Frontal cortex (tissue), 4 donors: ENCODE results near the gene HERPUD1. TPM values are rescaled to one million over a fixed set of nuclear protein-coding genes. Genes with fewer than 3 reads are reported as not detected.
"Not testable (repeated sequence)": the region's sequence is repeated elsewhere in the genome, so short reads cannot be mapped to it uniquely, and the experiment has no call there.

Experiments used
- DNase-seq, 2 donors: peaks; one replicate each; pipeline ENCODE4 v3.0.0; 2012; ENCODE audit warnings: low spot score in 2 of 2
- FAIRE-seq: peaks from 2 replicates; lab custom pipeline; 2012; peaks lifted over from hg19 to GRCh38; lab: Jason Lieb, UNC
- total RNA-seq: library from RNA; depleted of rRNA; stranded (reverse); fragments of >200 nt; gene quantifications from one replicate; pipeline ENCODE4 v1.2.3, GENCODE V29; 2014
- donor health status: control.
- donor health status: control.
- donor health status: control.

HERPUD1 gene
- total RNA-seq, 1 donor from 2014 or later, result 42.0 TPM

GRCh38 chr16:56933828-56934598, 2.1 kb downstream of the HERPUD1 start:
- FAIRE-seq, result no peak
- no peak for DNase-seq

DNA sequence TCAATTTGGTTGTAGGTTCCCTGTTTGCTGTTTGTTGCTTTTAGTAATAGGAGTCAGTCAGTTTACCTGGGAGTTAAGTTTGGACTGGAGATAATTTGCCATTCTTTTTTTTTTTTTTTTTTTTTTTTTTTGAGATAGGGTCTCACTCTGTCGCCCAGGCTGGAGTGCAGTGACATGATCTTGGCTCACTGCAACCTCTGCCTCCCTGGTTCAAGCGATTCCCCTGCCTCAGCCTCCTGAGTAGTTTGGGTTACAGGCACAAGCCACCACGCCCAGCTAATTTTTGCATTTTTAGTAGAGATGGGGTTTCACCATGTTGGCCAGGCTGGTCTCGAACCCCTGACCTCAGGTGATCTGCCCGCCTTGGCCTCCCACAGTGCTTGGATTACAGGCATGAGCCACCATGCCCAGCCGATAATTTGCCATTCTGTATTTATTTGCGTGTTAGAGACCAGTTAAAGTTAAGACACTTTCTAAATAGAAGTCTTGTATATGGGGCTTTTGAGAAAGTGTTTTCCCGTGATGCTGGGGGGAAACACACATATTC, 2.7 kb downstream of the HERPUD1 start:
- DNase-seq, FAIRE-seq: not testable (repeated sequence)

DNA sequence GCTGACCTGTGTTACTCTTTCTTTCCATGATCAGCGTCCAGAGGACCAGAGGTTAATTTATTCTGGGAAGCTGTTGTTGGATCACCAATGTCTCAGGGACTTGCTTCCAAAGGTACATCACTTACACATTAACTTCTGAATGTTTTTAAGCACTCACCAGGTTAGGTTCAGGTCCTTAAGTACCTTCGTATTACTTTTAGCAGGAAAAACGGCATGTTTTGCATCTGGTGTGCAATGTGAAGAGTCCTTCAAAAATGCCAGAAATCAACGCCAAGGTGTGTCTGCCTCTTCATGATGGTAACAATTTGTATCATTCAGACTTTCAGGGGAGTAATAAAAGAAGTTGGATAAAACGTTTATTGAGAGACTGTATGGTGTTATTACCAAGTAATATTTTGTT, 3.3 kb downstream of the HERPUD1 start:
- no peak for DNase-seq
- no peak for FAIRE-seq

GRCh38 chr16:56936491-56936890, 4.5 kb downstream of the HERPUD1 start:
- FAIRE-seq (no peak), DNase-seq (no peak)

- DNase-seq, result no peak
- FAIRE-seq, result no peak
Observed at GRCh38 chr16:56936950-56937349, 5.0 kb downstream of the HERPUD1 start.

DNA sequence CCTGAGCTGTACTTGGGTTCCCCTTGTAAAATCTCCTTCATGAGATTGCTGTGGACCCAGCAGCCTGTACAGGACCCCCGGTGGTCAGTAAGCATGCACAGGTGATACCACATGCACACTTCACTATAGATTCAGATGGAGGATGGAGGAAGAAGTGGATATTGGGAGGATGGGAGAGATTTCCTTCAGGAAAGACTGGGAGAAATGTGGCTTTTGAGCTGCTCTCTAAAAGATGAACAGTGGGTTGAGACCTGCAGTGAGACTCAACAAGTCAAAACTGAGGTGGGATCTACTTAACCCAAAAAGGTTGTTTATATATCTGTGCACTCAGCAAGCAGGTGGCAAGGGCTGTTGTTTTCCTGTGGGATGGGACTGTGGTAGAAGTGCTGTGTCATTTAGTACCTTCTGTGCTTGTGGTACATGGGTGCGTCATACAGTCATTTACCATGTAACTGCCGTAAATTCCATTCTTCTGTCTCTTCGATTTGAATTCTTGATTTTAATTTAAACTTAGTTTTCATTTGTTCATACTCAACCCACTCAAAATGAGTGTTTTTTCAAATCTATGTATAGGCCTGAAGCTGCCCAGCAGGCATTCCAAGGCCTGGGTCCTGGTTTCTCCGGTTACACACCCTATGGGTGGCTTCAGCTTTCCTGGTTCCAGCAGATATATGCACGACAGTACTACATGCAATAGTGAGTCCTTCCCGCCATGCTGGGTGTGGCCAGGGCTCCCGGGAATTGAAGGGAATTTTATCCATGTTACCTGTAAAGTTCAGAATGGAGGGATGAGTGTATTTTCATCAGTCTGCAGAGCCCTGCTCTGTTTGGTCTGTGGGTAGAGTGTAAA, 6.9 kb downstream of the HERPUD1 start:
- DNase-seq (no peak), FAIRE-seq (no peak)

DNA sequence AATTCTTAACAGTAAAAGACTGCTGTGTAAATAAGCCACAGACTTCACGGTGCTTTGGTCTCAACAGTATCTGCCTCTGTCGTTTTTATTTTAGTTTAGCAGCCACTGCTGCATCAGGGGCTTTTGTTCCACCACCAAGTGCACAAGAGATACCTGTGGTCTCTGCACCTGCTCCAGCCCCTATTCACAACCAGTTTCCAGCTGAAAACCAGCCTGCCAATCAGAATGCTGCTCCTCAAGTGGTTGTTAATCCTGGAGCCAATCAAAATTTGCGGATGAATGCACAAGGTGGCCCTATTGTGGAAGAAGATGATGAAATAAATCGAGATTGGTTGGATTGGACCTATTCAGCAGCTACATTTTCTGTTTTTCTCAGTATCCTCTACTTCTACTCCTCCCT, 7.9 kb downstream of the HERPUD1 start:
- DNase-seq (no peak), FAIRE-seq (no peak)

DNA sequence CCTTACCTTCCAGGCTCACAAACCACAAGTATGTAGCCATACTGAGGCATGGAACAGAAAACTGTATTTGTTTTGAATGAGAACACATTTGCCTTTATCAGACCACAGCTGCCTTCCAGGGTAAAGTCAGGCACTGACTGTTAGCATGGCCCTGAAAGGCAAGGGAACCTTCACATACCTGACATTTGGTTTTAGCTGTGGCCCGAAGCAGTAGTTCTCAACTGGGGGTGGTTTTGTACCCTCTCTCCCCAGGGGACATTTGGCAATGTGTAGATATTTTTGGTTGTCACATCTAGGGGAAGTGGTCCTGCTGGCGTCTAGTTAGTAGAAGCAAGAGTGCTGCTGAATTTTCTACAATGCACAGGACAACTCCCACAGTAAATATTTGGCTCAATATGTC, 9.2 kb downstream of the HERPUD1 start:
- FAIRE-seq, result no peak
- no peak for DNase-seq

DNA sequence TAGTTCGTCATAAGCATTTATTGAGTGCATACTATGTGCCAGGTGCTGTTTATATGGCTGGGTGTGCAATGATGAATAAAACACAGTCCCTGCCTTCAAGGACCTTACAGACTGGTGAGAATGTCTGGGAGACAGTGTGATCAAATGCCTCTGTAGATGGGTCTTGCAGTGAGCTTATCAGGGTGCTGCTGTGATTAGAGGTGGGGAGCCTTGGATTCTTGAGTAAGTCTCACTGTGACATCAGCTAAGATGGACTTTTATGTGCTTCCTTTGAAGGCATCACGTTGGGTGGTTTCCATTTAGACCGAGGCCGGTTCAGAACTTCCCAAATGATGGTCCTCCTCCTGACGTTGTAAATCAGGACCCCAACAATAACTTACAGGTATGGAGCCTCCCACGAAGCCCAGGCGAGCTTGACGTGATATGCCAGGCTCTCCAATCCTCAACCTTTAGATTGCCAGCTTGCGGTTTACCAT, 10.0 kb downstream of the HERPUD1 start:
- FAIRE-seq (no peak), DNase-seq (no peak)

DNA sequence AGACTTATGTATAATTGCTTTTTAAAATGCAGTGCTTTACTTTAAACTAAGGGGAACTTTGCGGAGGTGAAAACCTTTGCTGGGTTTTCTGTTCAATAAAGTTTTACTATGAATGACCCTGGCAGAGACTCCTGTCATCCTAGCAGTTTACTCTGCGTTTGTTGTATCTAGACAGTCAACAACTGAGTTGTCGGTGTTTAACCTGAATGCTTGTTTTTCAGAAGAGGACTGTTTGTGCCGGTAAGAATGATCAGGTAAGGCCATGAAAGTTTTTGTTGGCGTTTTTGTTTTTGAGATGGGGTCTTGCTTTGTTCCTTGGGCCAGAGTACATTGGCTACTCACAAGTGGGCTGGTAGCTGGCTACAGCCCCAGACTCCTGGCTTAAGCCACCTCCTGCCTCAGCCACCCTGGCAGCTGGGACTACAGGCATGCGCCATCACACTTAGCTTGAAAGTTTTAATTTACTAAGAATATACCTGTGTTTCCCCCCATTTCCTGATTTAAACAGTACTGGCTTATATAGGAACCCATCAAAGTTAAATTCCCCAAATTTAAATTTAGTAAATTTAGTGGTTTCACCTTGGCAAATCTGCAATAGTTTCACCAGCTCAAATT, 11.9 kb downstream of the HERPUD1 start:
- DNase-seq (no peak), FAIRE-seq (no peak)

DNA sequence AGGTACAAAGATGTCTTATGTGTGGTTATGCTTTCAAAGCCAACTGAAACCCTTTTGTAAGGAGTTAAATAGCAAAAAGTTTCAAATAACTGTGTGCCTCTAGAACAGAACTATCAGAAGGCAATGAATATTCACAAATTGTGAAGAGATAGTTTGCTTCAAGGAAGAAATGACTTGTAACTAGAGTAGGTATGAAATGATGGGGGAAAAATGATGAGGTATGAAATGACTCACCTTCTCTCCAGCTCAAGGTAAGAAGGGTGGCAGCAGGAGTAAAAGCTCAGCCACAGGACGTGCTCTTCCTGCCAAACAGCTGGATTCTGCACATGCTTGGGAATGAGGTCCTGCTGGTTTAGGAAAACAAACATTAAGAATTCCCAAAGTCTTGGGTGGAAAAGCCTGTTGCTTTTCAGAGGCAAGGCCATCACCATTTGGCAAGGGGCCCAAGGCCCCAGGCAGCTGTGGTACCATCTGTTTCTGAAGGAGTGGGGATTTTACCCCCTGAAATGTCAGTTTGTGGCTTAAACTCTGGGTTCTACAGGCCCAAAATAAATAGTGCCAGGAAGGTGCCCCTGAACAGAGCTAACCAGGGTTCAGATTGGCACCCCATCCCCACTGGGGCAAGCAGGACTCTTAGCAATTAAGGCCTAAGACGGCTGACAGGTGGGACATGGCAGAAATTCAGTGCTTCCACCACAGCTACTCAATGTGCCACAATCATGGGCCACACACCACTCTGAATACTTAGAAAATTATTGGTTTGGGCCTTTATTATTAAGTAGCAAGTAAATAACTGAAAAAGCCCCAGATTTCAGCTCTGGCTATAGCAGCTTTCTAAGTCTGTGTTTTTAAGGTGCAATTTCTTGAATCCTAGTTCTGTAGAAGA, 13.3 kb downstream of the HERPUD1 start:
- DNase-seq, result no peak
- FAIRE-seq, result no peak

DNA sequence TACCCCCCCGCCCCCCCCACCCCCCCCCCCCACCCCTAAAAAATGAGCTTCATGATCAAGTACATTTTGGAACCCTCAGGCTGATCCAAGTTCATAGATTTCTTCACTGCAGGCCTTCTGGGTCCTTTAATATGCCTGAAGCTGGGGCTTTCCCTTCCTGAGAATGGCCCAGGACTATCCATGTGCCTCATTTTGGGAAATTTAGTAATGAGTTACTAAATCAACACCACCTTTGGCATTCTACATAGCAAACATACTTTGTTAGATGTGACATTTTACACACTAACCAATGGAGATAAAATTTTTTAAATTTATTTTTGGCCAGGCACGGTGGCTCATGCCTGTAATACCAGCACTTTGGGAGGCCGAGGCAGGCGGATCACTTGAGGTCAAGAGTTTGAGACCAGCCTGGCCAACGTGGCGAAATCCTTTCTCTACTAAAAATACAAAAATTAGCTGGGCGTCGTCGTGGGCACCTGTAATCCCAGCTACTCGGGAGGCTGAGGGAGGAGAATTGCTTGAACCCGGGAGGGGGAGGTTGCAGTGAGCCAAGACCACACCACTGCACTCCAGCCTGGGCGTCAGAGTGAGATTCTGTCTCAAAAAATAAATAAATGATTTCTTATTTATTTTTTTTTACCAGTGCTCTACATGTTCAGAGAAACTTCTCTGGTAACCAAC, 14.0 kb downstream of the HERPUD1 start:
- DNase-seq, result no peak
- no peak for FAIRE-seq

GRCh38 chr16:56946767-56947603, 15.0 kb downstream of the HERPUD1 start:
- no peak for FAIRE-seq
- DNase-seq, result no peak

DNA sequence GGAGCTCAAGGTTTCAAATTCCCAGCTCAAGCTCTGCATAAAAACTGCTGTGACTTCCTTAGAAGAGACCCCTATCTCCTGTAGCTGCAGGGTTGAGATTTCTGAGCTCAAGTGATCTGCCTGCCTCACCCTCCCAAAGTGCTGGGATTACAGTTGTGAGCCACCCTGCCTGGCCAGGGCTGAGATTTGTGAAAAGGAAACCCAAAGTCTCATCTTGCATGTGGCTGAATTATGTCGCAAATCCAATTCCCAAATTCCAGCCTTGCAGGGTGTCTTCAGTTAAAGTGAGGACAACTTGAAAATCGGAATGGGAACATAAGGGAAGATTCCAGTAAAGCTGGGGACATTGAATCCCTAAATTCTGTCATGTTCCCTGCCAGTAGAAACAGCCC, 15.7 kb downstream of the HERPUD1 start:
- FAIRE-seq, result no peak
- no peak for DNase-seq

DNA sequence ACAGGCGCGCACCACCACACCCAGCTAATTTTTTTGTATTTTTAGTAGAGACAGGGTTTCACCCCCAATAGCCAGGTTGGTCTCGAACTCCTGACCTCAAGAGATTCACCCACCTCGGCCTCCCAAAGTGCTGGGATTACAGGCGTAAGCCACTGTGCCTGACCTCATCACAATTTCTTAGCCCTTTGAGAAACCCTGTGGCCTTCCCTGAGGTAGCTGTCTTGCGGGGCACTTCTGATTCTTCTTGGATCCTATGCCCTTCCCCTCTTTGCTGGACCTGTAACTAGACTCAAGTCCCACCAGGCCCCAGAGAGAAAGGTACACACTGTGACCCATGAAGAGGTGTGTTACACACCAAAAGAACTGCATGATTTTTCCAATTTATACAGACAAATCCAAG, 16.3 kb downstream of the HERPUD1 start:
- no peak for FAIRE-seq
- DNase-seq, result no peak

DNA sequence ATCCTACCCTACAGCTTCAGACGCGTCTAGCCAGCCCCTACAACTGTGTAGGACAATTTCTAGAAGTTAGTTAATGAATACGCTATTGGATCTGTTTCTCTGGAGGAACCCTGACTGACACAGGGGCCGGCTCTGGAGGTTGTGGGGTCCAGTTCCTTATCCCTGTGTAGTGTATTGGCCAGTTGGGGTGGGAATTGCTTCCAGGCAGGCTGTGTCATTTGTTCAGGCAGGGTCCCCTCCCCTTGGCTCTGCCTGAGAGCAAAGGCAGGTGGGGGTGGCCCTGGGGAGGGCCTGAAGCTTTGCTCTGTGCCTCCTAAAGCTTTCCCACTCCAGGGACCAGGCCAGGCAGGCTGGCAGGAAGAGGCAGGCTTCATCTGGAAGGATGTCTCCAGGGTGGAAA, 18.1 kb downstream of the HERPUD1 start:
- DNase-seq (no peak), FAIRE-seq (no peak)

DNA sequence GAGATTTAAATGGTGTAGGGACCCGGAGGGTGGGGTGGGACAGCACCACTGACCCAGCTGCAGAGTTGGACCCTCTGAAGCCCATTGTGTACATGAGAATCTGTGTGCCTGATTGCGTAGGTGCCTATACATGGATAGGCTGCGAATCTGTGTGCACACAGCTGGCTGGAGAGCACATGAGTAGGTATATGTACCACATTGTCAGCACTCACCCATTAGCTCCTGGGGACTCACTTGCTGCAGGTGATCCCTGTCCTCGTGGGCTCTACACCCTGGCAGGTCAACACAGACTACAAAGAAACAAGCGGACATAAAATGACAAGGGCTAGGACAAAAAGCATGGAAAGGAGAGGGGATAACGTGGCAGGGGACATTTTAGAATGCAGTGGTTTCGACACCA, 18.5 kb downstream of the HERPUD1 start:
- FAIRE-seq (no peak), DNase-seq (no peak)
